Ovary (tissue), 9 donors: ENCODE data around the gene TENT5C. TPM values are rescaled to one million over a fixed set of nuclear protein-coding genes. Genes with fewer than 3 reads are reported as not detected.

Experiments used
- DNase-seq, 5 donors: peaks; one replicate each; pipeline ENCODE4 v3.0.0-alpha.2; 2019 to 2020
- H3K27ac ChIP-seq, 2 donors: fragments of 200-600 bp; one replicate each; pipeline versions ENCODE4 v1.5.1 to v1.8.0; 2019 to 2022
- H3K27me3 ChIP-seq: fragments of 200-600 bp; one replicate; pipeline ENCODE4 v1.8.0; 2022
- H3K36me3 ChIP-seq: fragments of 200-600 bp; sonication (generic); one replicate; pipeline ENCODE4 v1.5.1; 2019
- H3K4me1 ChIP-seq: one replicate; pipeline ENCODE4 v1.8.1; 2013; ENCODE audit warnings: mild to moderate bottlenecking, moderate library complexity; ENCODE audit not compliant: insufficient read depth
- H3K4me3 ChIP-seq: fragments of 200-600 bp; sonication (generic); one replicate; pipeline ENCODE4 v1.5.1; 2017
- H3K9me3 ChIP-seq, 2 donors: fragments of 200-600 bp in 1 of 2; sonication (generic) in 1 of 2; one replicate each; pipeline versions ENCODE4 v1.5.1 to v1.8.1; 2013 to 2019; ENCODE audit warnings: mild to moderate bottlenecking in 1 of 2, moderate library complexity in 1 of 2
- CTCF ChIP-seq, 3 donors: fragments of 450-650 bp in 2 of 3; fragments of 200-600 bp in 1 of 3; IDR thresholded peaks; one replicate each; pipeline versions ENCODE4 v1.5.1 to v1.8.0; 2016 to 2022; ENCODE audit warnings: antibody characterized with exemption in 3 of 3, mild to moderate bottlenecking in 1 of 3
- EP300 ChIP-seq: sonication (generic); formaldehyde crosslinking; IDR thresholded peaks from one replicate; pipeline ENCODE4 v1.6.1; 2017; ENCODE audit warnings: antibody characterized with exemption
- POLR2A ChIP-seq: fragments of 450-650 bp; IDR thresholded peaks from one replicate; pipeline ENCODE4 v1.6.1; 2017; ENCODE audit warnings: antibody characterized with exemption, mild to moderate bottlenecking, moderate library complexity
- WGBS, 3 donors: extraction: QIAGEN DNeasy Blood & Tissue Kit in 1 of 3; methylation state at CpG; one replicate each; pipeline versions ENCODE4 v1.1.5 to v1.1.7; 2013 to 2017; 5-methylcytosine and 5-hydroxymethylcytosine counted together
- intact Hi-C, 4 donors: fragments of 100-400 bp; cut with DNase I; formaldehyde crosslinking; loops; one replicate each; pipeline versions ENCODE4 v1.11.0 to v1.15.1; 2022 to 2023
- polyA plus RNA-seq, 2 donors: library from polyadenylated mRNA; stranded (reverse); fragments of 200-250 nt in 1 of 2; fragments of 350-450 nt in 1 of 2; fragmentation: Illumina TruSeq in 1 of 2; extraction: RNeasy Lipid Tissue Mini Kit (QIAGEN cat#74804) in 1 of 2; gene quantifications; one replicate each; pipeline ENCODE4 v1.2.3, GENCODE V29; 2013 to 2014
- total RNA-seq, 7 donors: library from RNA; depleted of rRNA in 2 of 7; stranded (reverse); fragments of >200 nt in 2 of 7; fragmentation: NEBNext Ultra II Directional in 3 of 7; extraction: Animal tissue kit (Norgen Biotek cat#: 25700) in 3 of 7; gene quantifications; one replicate each; pipeline versions ENCODE4 v1.1.0 to v1.2.4, GENCODE V29; 2016 to 2023
- donor health status: DM: no; HTN: no; CAD: no; lungs with moderate emphysema.
- donor health status: DM: no; HTN: no; CAD: no.
- donor health status: Bipolar disorder and iron deficiency.
- donor health status: DM: yes; HTN: yes; CAD: no.
- donor health status: DM: no; HTN: no; CAD: no.
- donor health status: DM: yes; HTN: yes; CAD: no.

TENT5C gene
- total and polyA plus RNA-seq, 9 donors: 2.6 to 24.7 (median 11.4) TPM

- intact Hi-C loops: no loop called here
- no peak overlapping the region for H3K4me3 ChIP-seq
- H3K36me3 ChIP-seq: no peaks in the 10 kb centered on the region
- no peak for TF ChIP-seq EP300
- TF ChIP-seq CTCF (IDR thresholded peaks at IDR 0.05): no peak
- TF ChIP-seq POLR2A: no peak
- H3K27me3 ChIP-seq: no peaks in the 10 kb centered on the region
- no peak overlapping the region for H3K27ac ChIP-seq
- WGBS, 3 donors: 86 to 95% (median 88%) methylated on average over 6 of the region's 6 CpGs
- peaks cover 3% of the 10 kb centered on the region for H3K4me1 ChIP-seq
- DNase-seq: no peak
- no peaks in the 10 kb centered on the region for H3K9me3 ChIP-seq
Measured at GRCh38 chr1:117616967-117617366, 11.1 kb downstream of the TENT5C start.

- TF ChIP-seq POLR2A: no peak
- no peak for TF ChIP-seq CTCF (IDR thresholded peaks at IDR 0.05)
- no peak for TF ChIP-seq EP300
- H3K27me3 ChIP-seq: no peaks in the 10 kb centered on the region
- H3K27ac ChIP-seq: no peak overlapping the region
- no peak overlapping the region for H3K4me3 ChIP-seq
- H3K4me1 ChIP-seq: peaks cover 3% of the 10 kb centered on the region
- no peaks in the 10 kb centered on the region for H3K9me3 ChIP-seq
- no peak for DNase-seq
- H3K36me3 ChIP-seq: no peaks in the 10 kb centered on the region
- WGBS, 3 donors: 76 to 90% (median 83%) methylated on average over 2 of the region's 2 CpGs
- intact Hi-C loops: no loop called here
Measured at GRCh38 chr1:117618450-117619122, 12.7 kb downstream of the TENT5C start.

GRCh38 chr1:117620440-117620839 lies 14.6 kb downstream of the TENT5C start:
- DNase-seq: no peak
- 95 to 100% (median 96%) methylated on average over 6 of the region's 6 CpGs for WGBS, 3 donors
- intact Hi-C loops: no loop called here
- no peaks in the 10 kb centered on the region for H3K36me3 ChIP-seq
- no peaks in the 10 kb centered on the region for H3K27me3 ChIP-seq
- no peak overlapping the region for H3K4me3 ChIP-seq
- H3K9me3 ChIP-seq: no peaks in the 10 kb centered on the region
- no peaks in the 10 kb centered on the region for H3K4me1 ChIP-seq
- TF ChIP-seq CTCF (IDR thresholded peaks at IDR 0.05): no peak
- H3K27ac ChIP-seq: no peak overlapping the region

GRCh38 chr1:117621316-117621715 lies 15.5 kb downstream of the TENT5C start:
- 90 to 95% (median 93%) methylated on average over 4 of the region's 4 CpGs for WGBS, 3 donors
- no peak for DNase-seq
- no peaks in the 10 kb centered on the region for H3K27me3 ChIP-seq
- no peaks in the 10 kb centered on the region for H3K36me3 ChIP-seq
- no peaks in the 10 kb centered on the region for H3K4me1 ChIP-seq
- no peak overlapping the region for H3K4me3 ChIP-seq
- intact Hi-C loops: no loop called here
- no peak overlapping the region for H3K27ac ChIP-seq
- no peaks in the 10 kb centered on the region for H3K9me3 ChIP-seq
- no peak for TF ChIP-seq POLR2A
- no peak for TF ChIP-seq EP300
- no peak for TF ChIP-seq CTCF (IDR thresholded peaks at IDR 0.05)
